Skeletal muscle satellite cell (primary cell): Measurements from ENCODE around the gene NIN. TPM values are rescaled to one million over a fixed set of nuclear protein-coding genes. Genes with fewer than 3 reads are reported as not detected.

Source experiments
- H3K27me3 ChIP-seq: 2 replicates; pipeline ENCODE4 v1.7.0; 2013; ENCODE audit warnings: low read length; ENCODE audit not compliant: control insufficient read depth, insufficient read depth
- H3K36me3 ChIP-seq: 2 replicates; pipeline ENCODE4 v1.7.0; 2013; ENCODE audit warnings: mild to moderate bottlenecking, control low read depth, low read length; ENCODE audit not compliant: insufficient read depth
- H3K4me1 ChIP-seq: 2 replicates; pipeline ENCODE4 v1.7.0; 2013; ENCODE audit warnings: low read length; ENCODE audit not compliant: control insufficient read depth, insufficient read depth
- H3K4me2 ChIP-seq: 2 replicates; pipeline ENCODE4 v1.7.0; 2013; ENCODE audit warnings: mild to moderate bottlenecking, low read length
- H3K4me3 ChIP-seq: 2 replicates; pipeline ENCODE4 v1.7.0; 2013; ENCODE audit warnings: low read length
- H3K9ac ChIP-seq: 2 replicates; pipeline ENCODE4 v1.7.0; 2013; ENCODE audit warnings: mild to moderate bottlenecking, low read depth, low read length, moderate library complexity
- H3K9me3 ChIP-seq: replicated peaks from 2 replicates; pipeline ENCODE4 v1.7.0; 2013; ENCODE audit warnings: mild to moderate bottlenecking, control low read depth, low read length
- total RNA-seq: library from RNA; depleted of rRNA; stranded (reverse); fragments of >200 nt; gene quantifications from 2 replicates; pipeline ENCODE4 v1.2.3, GENCODE V29; 2012; rRNA removed

The NIN gene, protein sequence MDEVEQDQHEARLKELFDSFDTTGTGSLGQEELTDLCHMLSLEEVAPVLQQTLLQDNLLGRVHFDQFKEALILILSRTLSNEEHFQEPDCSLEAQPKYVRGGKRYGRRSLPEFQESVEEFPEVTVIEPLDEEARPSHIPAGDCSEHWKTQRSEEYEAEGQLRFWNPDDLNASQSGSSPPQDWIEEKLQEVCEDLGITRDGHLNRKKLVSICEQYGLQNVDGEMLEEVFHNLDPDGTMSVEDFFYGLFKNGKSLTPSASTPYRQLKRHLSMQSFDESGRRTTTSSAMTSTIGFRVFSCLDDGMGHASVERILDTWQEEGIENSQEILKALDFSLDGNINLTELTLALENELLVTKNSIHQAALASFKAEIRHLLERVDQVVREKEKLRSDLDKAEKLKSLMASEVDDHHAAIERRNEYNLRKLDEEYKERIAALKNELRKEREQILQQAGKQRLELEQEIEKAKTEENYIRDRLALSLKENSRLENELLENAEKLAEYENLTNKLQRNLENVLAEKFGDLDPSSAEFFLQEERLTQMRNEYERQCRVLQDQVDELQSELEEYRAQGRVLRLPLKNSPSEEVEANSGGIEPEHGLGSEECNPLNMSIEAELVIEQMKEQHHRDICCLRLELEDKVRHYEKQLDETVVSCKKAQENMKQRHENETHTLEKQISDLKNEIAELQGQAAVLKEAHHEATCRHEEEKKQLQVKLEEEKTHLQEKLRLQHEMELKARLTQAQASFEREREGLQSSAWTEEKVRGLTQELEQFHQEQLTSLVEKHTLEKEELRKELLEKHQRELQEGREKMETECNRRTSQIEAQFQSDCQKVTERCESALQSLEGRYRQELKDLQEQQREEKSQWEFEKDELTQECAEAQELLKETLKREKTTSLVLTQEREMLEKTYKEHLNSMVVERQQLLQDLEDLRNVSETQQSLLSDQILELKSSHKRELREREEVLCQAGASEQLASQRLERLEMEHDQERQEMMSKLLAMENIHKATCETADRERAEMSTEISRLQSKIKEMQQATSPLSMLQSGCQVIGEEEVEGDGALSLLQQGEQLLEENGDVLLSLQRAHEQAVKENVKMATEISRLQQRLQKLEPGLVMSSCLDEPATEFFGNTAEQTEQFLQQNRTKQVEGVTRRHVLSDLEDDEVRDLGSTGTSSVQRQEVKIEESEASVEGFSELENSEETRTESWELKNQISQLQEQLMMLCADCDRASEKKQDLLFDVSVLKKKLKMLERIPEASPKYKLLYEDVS (N-terminal part only)
- 26.0 and 33.0 TPM in 2 replicates for total RNA-seq

DNA sequence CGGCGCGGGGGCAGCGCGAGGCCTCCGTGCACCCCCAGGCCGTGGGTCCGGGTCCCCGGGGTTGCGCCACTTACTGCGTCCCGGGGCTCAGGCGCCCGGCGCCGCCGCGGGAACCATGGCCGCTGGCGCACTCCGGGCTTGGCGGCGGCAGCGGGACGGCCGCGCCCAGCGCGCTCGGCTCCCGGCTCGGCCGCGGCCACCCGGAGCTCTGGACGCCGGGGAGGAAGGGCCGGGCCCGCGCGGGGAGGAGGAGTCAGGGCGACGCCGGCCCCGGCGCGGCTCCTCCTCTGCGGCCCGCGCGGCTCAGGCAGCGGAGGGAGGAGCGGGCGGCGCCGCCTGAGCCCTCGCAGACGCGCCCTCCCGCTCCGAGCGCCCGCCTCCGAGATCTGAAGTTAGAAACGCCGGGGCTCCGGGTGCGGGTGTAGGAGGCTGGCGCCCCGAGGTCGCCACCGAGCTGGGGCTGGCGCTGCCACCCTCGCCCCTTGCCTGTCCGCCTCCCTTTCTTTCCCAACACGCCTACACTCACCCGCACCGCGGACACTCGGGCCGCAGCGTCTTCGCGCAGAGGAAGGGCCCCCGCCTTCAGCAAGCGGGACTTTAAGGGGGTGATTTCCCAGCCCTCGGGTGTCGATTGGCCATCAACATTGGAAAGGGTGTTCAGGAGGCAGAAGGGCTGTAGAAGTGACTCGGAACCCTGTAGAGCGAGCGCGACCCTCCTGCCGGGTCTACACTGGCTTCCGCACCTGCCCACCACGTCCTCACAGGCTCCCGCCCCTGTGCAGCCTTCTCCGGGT, at the start of gene NIN:
TSS of gene NIN (minus strand) at position 231 of the 794 bp plus-strand sequence. CDS start 9,106 bp downstream, outside the sequence.
- Histone ChIP-seq H3K36me3 (no peaks in the 10 kb centered on the region), H3K9ac (peak within 1 kb of the TSS; percentile 91), H3K27me3 (no peaks in the 10 kb centered on the region), H3K4me3 (peak within 1 kb of the TSS; percentile 81), H3K4me2 (peak within 1 kb of the TSS; percentile 95), H3K9me3 (no peaks in the 10 kb centered on the region), H3K4me1 (peaks cover 16% of the 10 kb centered on the region)

DNA sequence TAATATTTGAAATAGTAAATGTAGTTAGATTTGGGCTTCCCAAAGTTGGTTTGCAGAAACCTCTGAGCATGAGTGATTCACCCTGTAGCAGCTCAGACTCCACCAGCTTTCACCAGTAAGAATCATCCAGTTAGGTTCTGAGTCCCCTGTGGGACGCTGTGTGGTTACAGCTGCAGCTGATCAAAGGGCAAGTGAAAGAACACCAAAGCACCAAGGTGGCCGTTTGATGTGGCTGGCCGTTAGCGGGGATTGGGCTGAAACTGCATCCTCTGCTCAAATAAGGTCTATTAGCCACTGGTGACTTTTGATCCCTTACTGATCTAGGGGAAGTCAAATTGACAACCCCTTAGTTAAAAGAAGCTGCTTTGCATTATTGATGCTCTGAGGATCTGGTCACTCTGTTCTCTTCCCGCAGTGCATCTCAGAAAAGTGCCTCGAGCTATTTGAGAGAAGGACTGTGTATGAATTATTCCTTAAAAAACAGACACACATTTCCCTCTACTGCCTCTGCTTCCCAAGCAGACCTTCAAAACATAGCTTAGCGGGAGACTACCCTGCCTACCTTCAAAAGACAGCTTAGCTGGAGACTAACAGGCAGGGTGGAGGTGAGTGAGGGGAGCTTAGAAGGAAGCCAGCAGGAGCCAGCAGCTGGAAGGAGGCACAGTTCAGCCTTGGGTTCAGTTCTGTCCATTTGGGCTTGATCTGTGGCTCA, 44.6 kb upstream of the NIN start:
- H3K4me3 ChIP-seq, result no peak overlapping the region

DNA sequence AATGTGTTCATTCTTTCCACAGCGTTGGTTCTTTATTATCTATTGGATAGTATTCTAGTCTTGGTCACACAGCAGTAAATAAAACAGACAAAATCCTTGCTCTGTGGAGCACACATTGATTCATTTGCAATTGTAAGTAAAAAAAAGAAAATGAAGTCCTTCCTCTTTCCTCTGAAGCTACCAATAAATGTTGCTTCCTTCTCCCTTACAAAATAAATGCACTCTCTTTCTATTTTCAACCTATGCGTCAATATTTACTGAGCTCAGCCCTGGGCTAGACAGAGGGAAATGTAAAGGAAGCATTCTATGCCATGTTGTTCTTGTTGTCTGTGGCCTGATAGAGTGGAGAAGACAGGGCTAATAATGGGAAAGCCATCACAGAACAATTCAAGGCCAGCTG, 43.8 kb upstream of the NIN start:
- H3K4me1 ChIP-seq, result no peaks in the 10 kb centered on the region
- peaks cover 91% of the 10 kb centered on the region for H3K27me3 ChIP-seq
- H3K4me3 ChIP-seq, result no peak overlapping the region
- no peak overlapping the region for H3K4me2 ChIP-seq
- H3K36me3 ChIP-seq, result no peaks in the 10 kb centered on the region
- H3K9me3 ChIP-seq, result no peaks in the 10 kb centered on the region
- no peak overlapping the region for H3K9ac ChIP-seq

More for the DNA sequence above, 44.6 kb upstream of the NIN start:
- H3K4me1 ChIP-seq, result no peaks in the 10 kb centered on the region
- H3K4me2 ChIP-seq, result no peak overlapping the region
- H3K9me3 ChIP-seq, result no peaks in the 10 kb centered on the region
- no peaks in the 10 kb centered on the region for H3K36me3 ChIP-seq
- H3K27me3 ChIP-seq, result peaks cover 87% of the 10 kb centered on the region
- H3K9ac ChIP-seq, result no peak overlapping the region

DNA sequence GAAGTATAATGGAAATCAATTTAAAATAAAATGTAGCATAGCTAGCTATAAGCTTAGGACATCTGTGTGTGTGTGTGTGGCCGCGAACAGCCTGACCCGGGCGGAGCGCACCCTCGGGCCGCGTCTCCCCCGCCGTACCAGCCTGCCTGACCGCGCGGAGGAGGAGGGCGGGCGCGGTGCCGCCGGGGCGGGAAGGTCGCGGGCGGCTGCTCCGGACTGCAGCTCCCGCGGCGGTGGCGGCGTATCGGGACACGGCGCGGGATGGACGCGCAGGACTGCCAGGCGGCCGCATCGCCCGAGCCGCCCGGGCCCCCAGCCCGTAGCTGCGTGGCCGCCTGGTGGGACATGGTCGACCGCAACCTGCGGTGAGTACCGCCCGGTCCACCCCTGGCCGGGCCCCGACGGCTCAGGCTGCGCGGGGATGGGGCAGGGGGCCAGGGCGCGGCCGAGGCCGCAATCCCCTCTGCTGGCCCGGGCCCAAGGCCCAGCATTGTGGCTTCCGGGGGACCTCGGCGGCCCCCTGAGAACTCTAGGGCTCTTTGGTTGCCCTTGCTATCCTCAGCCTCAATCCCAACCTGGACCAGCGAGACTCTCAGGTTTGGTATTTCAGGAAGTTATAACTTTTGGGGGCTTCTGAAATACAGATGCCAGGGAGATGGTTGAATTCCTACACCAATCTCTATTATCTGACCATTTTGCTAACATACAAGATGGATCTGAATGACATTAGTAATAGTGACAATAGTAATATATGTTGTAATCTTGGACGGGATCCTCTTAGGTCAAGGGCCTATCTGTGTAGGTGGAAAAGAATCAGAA, 41.2 kb upstream of the NIN start, which contains the start of gene ABHD12B:
TSS of gene ABHD12B (plus strand) at position 140 of the 819 bp plus-strand sequence. CDS start at position 262, 122 bp downstream.
- H3K4me3 ChIP-seq, result peak within 1 kb of the TSS; percentile 52
- H3K4me2 ChIP-seq, result peak within 1 kb of the TSS; percentile 73
- peaks cover 90% of the 10 kb centered on the region for H3K27me3 ChIP-seq
- H3K9ac ChIP-seq, result no peak within 1 kb of the TSS
- H3K36me3 ChIP-seq, result no peaks in the 10 kb centered on the region
- no peaks in the 10 kb centered on the region for H3K4me1 ChIP-seq
- no peaks in the 10 kb centered on the region for H3K9me3 ChIP-seq

DNA sequence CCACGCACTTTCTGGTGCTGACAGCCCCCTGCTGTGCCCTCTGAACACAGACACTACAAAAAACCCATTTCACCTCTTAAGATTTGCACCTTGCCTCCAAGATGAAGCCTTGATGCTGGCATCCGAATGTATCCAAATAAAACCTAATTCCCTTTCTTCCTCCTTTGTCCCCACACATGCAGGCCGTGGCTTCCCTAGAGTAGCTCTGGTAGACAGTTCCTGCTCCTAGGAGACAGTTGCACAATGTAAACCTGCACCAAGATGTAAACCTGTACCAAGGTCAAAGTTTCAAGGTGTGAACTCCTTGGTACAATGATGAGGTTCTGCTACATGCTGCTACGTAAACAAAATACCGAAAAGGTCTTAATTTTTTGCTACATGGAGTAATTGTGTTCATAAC, 40.3 kb upstream of the NIN start:
- H3K9ac ChIP-seq, result no peak overlapping the region
- no peak overlapping the region for H3K4me3 ChIP-seq
- no peaks in the 10 kb centered on the region for H3K36me3 ChIP-seq
- peaks cover 89% of the 10 kb centered on the region for H3K27me3 ChIP-seq
- no peak overlapping the region for H3K4me2 ChIP-seq
- H3K4me1 ChIP-seq, result no peaks in the 10 kb centered on the region
- no peaks in the 10 kb centered on the region for H3K9me3 ChIP-seq

DNA sequence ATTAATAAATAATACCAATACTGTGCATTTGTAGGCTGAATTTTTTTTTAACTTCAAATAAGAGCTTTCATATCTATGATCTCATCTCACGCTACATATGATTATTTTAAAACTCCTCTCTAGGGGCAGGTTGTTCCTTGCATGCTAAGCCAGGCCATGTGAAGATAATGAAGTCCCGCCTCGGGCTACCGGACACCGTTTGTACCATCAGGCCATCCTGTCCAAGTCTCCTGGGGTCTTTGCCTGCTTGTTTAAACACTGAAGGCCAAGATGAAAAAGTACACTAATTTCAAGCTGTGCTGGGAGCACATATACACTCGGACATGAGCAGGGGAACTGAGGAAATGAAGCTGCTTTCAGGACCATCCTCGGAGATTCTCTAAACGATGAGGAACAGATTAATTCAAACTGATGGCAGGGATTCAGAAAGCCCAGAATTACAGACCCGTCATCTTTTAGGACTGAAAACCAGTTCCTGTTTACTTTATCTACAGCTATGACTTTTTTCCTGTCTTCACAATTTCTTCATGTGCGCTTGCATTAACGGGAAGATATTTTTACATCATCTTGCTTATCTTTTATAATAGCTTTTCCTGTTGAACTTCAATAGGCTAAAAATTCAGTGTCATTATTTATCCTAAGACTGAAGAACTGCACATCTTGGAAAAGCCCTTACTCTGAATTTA, 34.6 kb upstream of the NIN start:
- Histone ChIP-seq H3K9me3 (no peaks in the 10 kb centered on the region), H3K27me3 (peaks cover 64% of the 10 kb centered on the region), H3K4me2 (no peak overlapping the region), H3K36me3 (no peaks in the 10 kb centered on the region), H3K4me1 (no peaks in the 10 kb centered on the region), H3K9ac (no peak overlapping the region), H3K4me3 (no peak overlapping the region)

DNA sequence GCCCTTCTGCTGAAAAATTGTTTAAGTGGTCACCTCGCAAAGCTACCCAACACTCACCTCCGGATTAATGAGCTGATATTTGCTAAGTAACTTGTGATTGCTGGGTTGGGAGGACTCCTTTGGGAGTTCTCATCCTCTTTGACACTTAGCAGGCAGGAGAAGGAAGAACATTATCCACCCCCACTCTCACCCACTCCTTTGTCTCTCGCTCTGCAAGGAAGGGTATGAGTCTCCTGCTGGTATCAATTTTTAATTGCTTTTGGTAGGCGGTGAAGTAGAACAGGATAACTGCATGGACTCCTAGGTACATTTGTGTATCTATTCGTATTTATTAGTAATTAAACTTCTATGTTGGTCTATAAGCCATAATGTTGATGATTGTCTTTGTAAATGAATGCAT, 34.0 kb upstream of the NIN start:
- Histone ChIP-seq H3K36me3 (no peaks in the 10 kb centered on the region), H3K4me3 (no peak overlapping the region), H3K9ac (no peak overlapping the region), H3K27me3 (peaks cover 58% of the 10 kb centered on the region), H3K4me2 (no peak overlapping the region), H3K9me3 (no peaks in the 10 kb centered on the region), H3K4me1 (no peaks in the 10 kb centered on the region)

DNA sequence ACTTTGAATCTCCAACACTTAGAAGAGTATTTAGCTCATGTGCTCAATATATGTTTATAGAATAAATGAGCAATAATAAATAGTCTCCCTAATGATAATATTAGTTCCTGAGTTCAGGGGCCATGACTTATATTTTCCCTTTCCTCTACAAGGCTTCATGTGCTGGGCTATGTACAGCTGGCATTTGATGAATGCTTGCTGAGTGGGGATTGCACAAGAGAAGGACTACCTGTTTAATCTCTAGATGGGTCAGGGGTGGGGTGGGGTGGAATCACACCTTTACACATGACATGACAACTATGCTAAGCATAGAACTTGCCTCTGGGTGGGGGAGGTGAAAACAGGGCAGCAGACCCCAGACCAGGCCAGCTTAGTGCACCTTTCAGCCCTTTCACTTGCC, 33.3 kb upstream of the NIN start:
- Histone ChIP-seq H3K27me3 (peaks cover 53% of the 10 kb centered on the region), H3K4me1 (peaks cover 5% of the 10 kb centered on the region)

DNA sequence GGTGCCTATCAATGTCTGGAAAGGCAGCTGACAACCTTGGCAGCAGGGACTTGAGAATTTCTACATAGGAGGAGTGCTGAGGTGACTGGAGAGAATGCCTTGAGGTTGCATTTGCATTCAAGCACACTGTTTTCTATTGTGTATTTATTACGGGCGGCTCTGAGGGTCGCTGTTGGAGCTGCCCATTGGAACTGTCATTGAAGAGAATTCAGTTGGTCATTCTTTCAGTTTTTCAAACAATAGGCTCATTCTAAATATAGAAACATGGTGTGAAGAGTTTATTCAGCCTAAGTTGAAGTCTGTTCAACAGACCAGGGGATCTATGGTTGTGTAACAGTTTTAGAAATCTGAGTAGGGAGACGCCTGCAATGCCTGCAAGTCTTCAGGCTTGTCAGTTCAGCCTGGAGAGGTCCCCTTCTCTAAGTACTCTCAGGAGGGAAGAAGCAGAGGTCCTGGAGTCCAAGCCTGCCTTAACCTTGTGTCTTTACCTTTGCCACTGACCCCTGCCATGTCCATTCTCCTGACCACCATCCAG, 31.1 kb upstream of the NIN start:
- Histone ChIP-seq H3K4me1 (peaks cover 7% of the 10 kb centered on the region), H3K9me3 (no peaks in the 10 kb centered on the region), H3K4me2 (no peak overlapping the region), H3K4me3 (no peak overlapping the region), H3K9ac (no peak overlapping the region), H3K27me3 (peaks cover 35% of the 10 kb centered on the region), H3K36me3 (no peaks in the 10 kb centered on the region)

More for the DNA sequence above, 33.3 kb upstream of the NIN start:
- Histone ChIP-seq H3K9ac (no peak overlapping the region), H3K36me3 (no peaks in the 10 kb centered on the region), H3K4me3 (no peak overlapping the region), H3K4me2 (no peak overlapping the region), H3K9me3 (no peaks in the 10 kb centered on the region)
